GM12878 (cell line): ENCODE measurements around the gene COQ8B. TPM values are rescaled to one million over a fixed set of nuclear protein-coding genes. Genes with fewer than 3 reads are reported as not detected.

Source experiments
- ATAC-seq: fragments of 200-7000 bp; cut with Tn5 transposase; 3 replicates; pipeline ENCODE4 v1.9.1; 2020; ENCODE audit warnings: mild to moderate bottlenecking, moderate library complexity
- BruUV-seq: library from RNA; stranded (reverse); fragments of 400-500 nt; replicated peaks from 2 replicates; lab custom pipeline; 2021; lab: Mats Ljungman, UMichigan
- CTCF ChIA-PET: fragments of 300-600 bp; sonication (Branson Sonifier 250); formaldehyde crosslinking; extraction: SDS; loops from one replicate; lab custom pipeline; 2021; ENCODE audit warnings: inconsistent platforms; lab: Yijun Ruan, JAX
- POLR2A ChIA-PET: fragments of 350-600 bp; formaldehyde crosslinking; extraction: SDS; loops from one replicate; lab custom pipeline; 2021; ENCODE audit warnings: inconsistent platforms; lab: Charles Lee
- RAD21 ChIA-PET: fragments of 300-600 bp; sonication (Branson Sonifier 250); formaldehyde crosslinking; loops from one replicate; lab custom pipeline; 2023; ENCODE audit warnings: antibody characterized with exemption; ENCODE audit not compliant: unreplicated experiment; lab: Charles Lee
- SMC1A ChIA-PET: fragments of 300-600 bp; sonication (Branson Sonifier 250); formaldehyde crosslinking; loops from one replicate; lab custom pipeline; 2023; ENCODE audit not compliant: unreplicated experiment, uncharacterized antibody; lab: Charles Lee
- DNase-seq: peaks from one replicate; pipeline ENCODE4 v3.0.0-alpha.2; 2011; ENCODE audit warnings: low read depth, low spot score
- FAIRE-seq: peaks from 3 replicates; lab custom pipeline; 2011; peaks lifted over from hg19 to GRCh38; lab: Jason Lieb, UNC
- H2AFZ ChIP-seq: 2 replicates; pipeline ENCODE4 v1.6.0; 2011; ENCODE audit warnings: low read depth, low read length, control low read depth; ENCODE audit not compliant: control insufficient read depth
- H3K27ac ChIP-seq: 2 replicates; pipeline ENCODE4 v1.5.1; 2011; ENCODE audit warnings: control low read depth; ENCODE audit not compliant: control insufficient read depth, insufficient read depth
- H3K27me3 ChIP-seq, 2 experiments: replicated peaks in 1 of 2; 2 replicates each; pipeline versions ENCODE4 v1.6.0 to v1.6.1; 2011; ENCODE audit warnings: low read length in 1 of 2; ENCODE audit not compliant: control insufficient read depth in 2 of 2, insufficient read depth in 2 of 2
- H3K36me3 ChIP-seq, 2 experiments: 2 replicates each; pipeline ENCODE4 v1.5.1; 2011; ENCODE audit warnings: low read length in 1 of 2; ENCODE audit not compliant: control insufficient read depth in 2 of 2, insufficient read depth in 2 of 2
- H3K4me1 ChIP-seq: 2 replicates; pipeline ENCODE4 v1.6.1; 2011; ENCODE audit warnings: mild to moderate bottlenecking, low read length, moderate library complexity, mixed read lengths; ENCODE audit not compliant: control insufficient read depth, insufficient read depth
- H3K4me2 ChIP-seq: 2 replicates; pipeline ENCODE4 v1.6.0; 2011; ENCODE audit warnings: control low read depth; ENCODE audit not compliant: control insufficient read depth, insufficient read depth
- H3K4me3 ChIP-seq: fragments of 200-600 bp; sonication (generic); 2 replicates; pipeline ENCODE4 v1.5.1; 2016
- H3K79me2 ChIP-seq: 2 replicates; pipeline ENCODE4 v1.6.0; 2011; ENCODE audit warnings: low read length; ENCODE audit not compliant: control insufficient read depth, insufficient read depth
- H3K9ac ChIP-seq: 2 replicates; pipeline ENCODE4 v1.8.0; 2011; ENCODE audit warnings: low read length, control low read depth, mixed read lengths; ENCODE audit not compliant: control insufficient read depth, insufficient read depth
- H3K9me3 ChIP-seq: replicated peaks from 3 replicates; pipeline ENCODE4 v1.5.1; 2011; ENCODE audit warnings: mild to moderate bottlenecking, low read length; ENCODE audit not compliant: control insufficient read depth, insufficient read depth
- H4K20me1 ChIP-seq: 2 replicates; pipeline ENCODE4 v1.6.0; 2011; ENCODE audit not compliant: control insufficient read depth, insufficient read depth
- MTA2 ChIP-seq: fragments of 450-650 bp; IDR thresholded peaks from 2 replicates; pipeline ENCODE4 v1.6.1; 2016; ENCODE audit warnings: low read depth, mild to moderate bottlenecking, moderate library complexity
- NRF1 ChIP-seq: conservative IDR thresholded peaks from 2 replicates; pipeline ENCODE4 v1.6.1; 2011; ENCODE audit warnings: mild to moderate bottlenecking, low read depth, low read length, improper control_type of control experiment
- SIN3A ChIP-seq: IDR thresholded peaks from 2 replicates; pipeline ENCODE4 v1.6.1; 2012; ENCODE audit warnings: low read depth, low read length, improper control_type of control experiment
- SREBF2 ChIP-seq: IDR thresholded peaks from 2 replicates; pipeline ENCODE4 v1.6.1; 2012; ENCODE audit warnings: mild to moderate bottlenecking, low read length
- SRF ChIP-seq, 2 experiments: IDR thresholded peaks; 2 replicates each; pipeline ENCODE4 v1.6.1; 2011; ENCODE audit warnings: low read depth in 2 of 2, low read length in 2 of 2, mild to moderate bottlenecking in 1 of 2, moderate library complexity in 1 of 2
- STAT3 ChIP-seq: IDR thresholded peaks from 2 replicates; pipeline ENCODE4 v1.6.1; 2011; ENCODE audit warnings: low read depth, low read length, improper control_type of control experiment
- SUZ12 ChIP-seq: fragments of 200-600 bp; sonication (generic); IDR thresholded peaks from one replicate; pipeline ENCODE4 v1.6.1; 2018; ENCODE audit warnings: antibody characterized with exemption, mild to moderate bottlenecking; ENCODE audit not compliant: unreplicated experiment
- WGBS: methylation state at CpG from one replicate; pipeline ENCODE4 v1.1.6; 2016; ENCODE audit warnings: low lambda C conversion rate; ENCODE audit not compliant: insufficient replicate concordance, insufficient coverage; ENCODE audit errors: missing lambda C conversion rate; 5-methylcytosine and 5-hydroxymethylcytosine counted together
- in situ Hi-C: fragments of 300-500 bp; cut with MboI; formaldehyde crosslinking; loops from 9 replicates; pipeline ENCODE4 v1.14.3; 2018; ENCODE audit warnings: mixed read lengths
- intact Hi-C: fragments of 100-400 bp; cut with micrococcal nuclease; formaldehyde crosslinking; loops from one replicate; pipeline ENCODE4 v1.14.2; 2022; ENCODE audit not compliant: unreplicated experiment
- polyA plus RNA-seq, 11 experiments: library from polyadenylated mRNA; depleted of rRNA in 4 of 11; unstranded in 6 of 11; stranded (reverse) in 5 of 11; fragments of >200 nt; fragmentation: Nextera tagmentation in 4 of 11; fragmentation: Illumina TruSeq in 1 of 11; extraction: Ambion mirVana in 4 of 11; extraction: Trizol in 1 of 11; gene quantifications; 1 replicate in 1 of 11; 2 replicates in 10 of 11; pipeline versions ENCODE4 v1.2.1 to v1.2.3, GENCODE V29; 2011 to 2016; ENCODE audit warnings: inconsistent platforms in 2 of 11, missing spikeins in 2 of 11, low read depth in 1 of 11
- total RNA-seq, 4 experiments: library from RNA; depleted of rRNA in 3 of 4; stranded (reverse); fragments of >200 nt in 3 of 4; fragmentation: Illumina TruSeq in 1 of 4; extraction: Trizol in 1 of 4; gene quantifications; 2 replicates each; pipeline versions ENCODE4 v1.2.1 to v1.2.3, GENCODE V29; 2013 to 2021
- TF ChIP-seq, protein P1 (sequence below): IDR thresholded peaks from 2 replicates; pipeline ENCODE4 v1.6.1; 2012; ENCODE audit warnings: low read length, inconsistent platforms

Gene COQ8B
- total and polyA plus RNA-seq, 10 of the 15 experiments (the other 5 are each of a cell fraction or from before 2014, with no cell fraction given): 0.39 to 37.1 (median 16.8) TPM

DNA sequence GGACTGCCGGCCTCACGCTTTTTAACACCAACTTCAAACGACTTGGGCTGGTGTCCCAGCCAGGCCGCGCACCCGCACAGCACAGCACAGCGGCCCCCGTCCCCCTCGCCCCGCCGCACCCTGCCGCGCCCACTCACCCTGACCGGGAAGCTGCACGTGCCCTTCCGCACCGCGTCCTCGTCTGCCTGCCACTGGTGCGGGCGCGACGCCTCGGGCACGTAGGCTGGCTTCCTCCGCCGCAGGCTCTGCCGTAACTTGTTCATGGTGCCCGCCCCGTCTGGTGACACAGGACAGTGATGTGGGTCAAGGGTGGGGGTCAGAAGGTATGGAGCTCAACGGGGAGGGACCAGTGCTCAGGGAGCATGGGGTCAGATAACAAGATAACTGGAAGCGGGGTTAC lies 32.4 kb downstream of the COQ8B start:
- no peak overlapping the region for H3K4me2 ChIP-seq

DNA sequence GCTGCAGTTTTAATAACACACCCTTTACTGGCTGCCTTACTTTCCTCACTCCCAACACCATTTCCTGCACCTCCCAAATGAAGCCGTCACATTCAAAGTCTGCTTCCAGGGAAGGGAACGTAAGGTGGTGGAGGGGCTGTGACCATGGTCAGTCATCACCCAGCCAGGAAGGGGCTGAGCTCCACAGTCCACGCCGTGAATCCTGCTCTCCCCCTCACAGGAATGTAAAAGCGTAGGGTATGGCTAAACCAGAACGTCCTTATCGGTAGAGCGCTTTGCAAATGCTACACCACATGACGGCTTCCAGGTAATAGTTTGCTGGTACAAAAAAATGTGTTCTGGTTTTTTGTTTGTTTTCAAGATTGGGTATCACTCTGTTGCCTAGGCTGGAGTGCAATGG lies 33.2 kb downstream of the COQ8B start:
- ChIA-PET CTCF (interaction anchor here (1.6 kb wide), 1 partner anchor 137 kb away, joined by 3 read pairs; no protein-coding TSS in a partner anchor), SMC1A (interaction anchor here (0.8 to 1.6 kb wide), 2 partner anchors 20 to 94 kb away, joined by 3 read pairs; no protein-coding TSS in a partner anchor)

More for the DNA sequence above, 32.4 kb downstream of the COQ8B start:
- H3K9ac ChIP-seq: no peak overlapping the region
- no peak overlapping the region for H3K4me3 ChIP-seq
- in situ Hi-C loops: no loop called here
- H3K27me3 ChIP-seq: no peaks in the 10 kb centered on the region
- no peaks in the 10 kb centered on the region for H3K79me2 ChIP-seq
- SMC1A ChIA-PET: interaction anchor here (1.6 kb wide), 1 partner anchor 93 kb away, joined by 3 read pairs; no protein-coding TSS in a partner anchor
- POLR2A ChIA-PET: interaction anchor here (0.8 kb wide), 1 partner anchor 71 kb away, joined by 4 read pairs; no protein-coding TSS in a partner anchor
- H3K27ac ChIP-seq: no peak overlapping the region
- no peak for DNase-seq
- no peaks in the 10 kb centered on the region for H3K36me3 ChIP-seq
- 93% methylated on average over 25 of the region's 32 CpGs for WGBS
- CTCF ChIA-PET: interaction anchor here (1.6 kb wide), 1 partner anchor 136 kb away, joined by 3 read pairs; no protein-coding TSS in a partner anchor
- peaks cover 14% of the 10 kb centered on the region for H3K4me1 ChIP-seq
- no TSS peak for BruUV-seq
- FAIRE-seq: no peak
- no peaks in the 10 kb centered on the region for H3K9me3 ChIP-seq
- no peak overlapping the region for H2AFZ ChIP-seq
- intact Hi-C loops: no loop called here
- RAD21 ChIA-PET: no interaction called here
- no peak for ATAC-seq
- TF ChIP-seq MTA2 (no peak), STAT3 (no peak), SIN3A (no peak), SUZ12 (no peak), NRF1 (no peak), SRF (IDR thresholded peaks at IDR 0.05; ENCODE audit: low read depth in 2 of 2, low read length in 2 of 2) (no peak), SREBF2 (no peak)
- H4K20me1 ChIP-seq: no peaks in the 10 kb centered on the region

More for the DNA sequence above, 33.2 kb downstream of the COQ8B start:
- no peak for DNase-seq
- TF ChIP-seq, protein P1, sequence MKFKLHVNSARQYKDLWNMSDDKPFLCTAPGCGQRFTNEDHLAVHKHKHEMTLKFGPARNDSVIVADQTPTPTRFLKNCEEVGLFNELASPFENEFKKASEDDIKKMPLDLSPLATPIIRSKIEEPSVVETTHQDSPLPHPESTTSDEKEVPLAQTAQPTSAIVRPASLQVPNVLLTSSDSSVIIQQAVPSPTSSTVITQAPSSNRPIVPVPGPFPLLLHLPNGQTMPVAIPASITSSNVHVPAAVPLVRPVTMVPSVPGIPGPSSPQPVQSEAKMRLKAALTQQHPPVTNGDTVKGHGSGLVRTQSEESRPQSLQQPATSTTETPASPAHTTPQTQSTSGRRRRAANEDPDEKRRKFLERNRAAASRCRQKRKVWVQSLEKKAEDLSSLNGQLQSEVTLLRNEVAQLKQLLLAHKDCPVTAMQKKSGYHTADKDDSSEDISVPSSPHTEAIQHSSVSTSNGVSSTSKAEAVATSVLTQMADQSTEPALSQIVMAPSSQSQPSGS: no peak
- H3K4me2 ChIP-seq: no peak overlapping the region
- no peak for FAIRE-seq
- no peaks in the 10 kb centered on the region for H4K20me1 ChIP-seq
- no peak overlapping the region for H2AFZ ChIP-seq
- H3K36me3 ChIP-seq: no peaks in the 10 kb centered on the region
- no peak for ATAC-seq
- ChIA-PET RAD21 (interaction anchor here (0.8 kb wide), 1 partner anchor 20 kb away, joined by 3 read pairs; no protein-coding TSS in a partner anchor), POLR2A (no interaction called here)
- BruUV-seq: no TSS peak
- no peaks in the 10 kb centered on the region for H3K79me2 ChIP-seq
- no peak overlapping the region for H3K4me3 ChIP-seq
- in situ Hi-C loops: no loop called here
- no peak overlapping the region for H3K27ac ChIP-seq
- H3K9me3 ChIP-seq: no peaks in the 10 kb centered on the region
- H3K9ac ChIP-seq: no peak overlapping the region
- intact Hi-C loops: no loop called here
- 73% methylated on average over 9 of the region's 9 CpGs for WGBS
- peaks cover 14% of the 10 kb centered on the region for H3K4me1 ChIP-seq
- no peaks in the 10 kb centered on the region for H3K27me3 ChIP-seq
